Astrocyte (in vitro differentiated cells and primary cell): ENCODE measurements around the gene AVL9. TPM values are rescaled to one million over a fixed set of nuclear protein-coding genes. Genes with fewer than 3 reads are reported as not detected.
A peak's percentile ranks its signal among the peaks of the same experiment; 100 is the strongest.

Experiments used
- DNase-seq: peaks from one replicate; pipeline ENCODE4 v3.0.0-alpha.2; 2010; ENCODE audit warnings: low read depth
- FAIRE-seq: peaks from 2 replicates; lab custom pipeline; 2011; peaks lifted over from hg19 to GRCh38; lab: Jason Lieb, UNC
- H2AFZ ChIP-seq: 2 replicates; pipeline ENCODE4 v1.6.0; 2012; ENCODE audit warnings: low read depth, low read length, inconsistent platforms
- H3K27ac ChIP-seq: 2 replicates; pipeline ENCODE4 v1.5.1; 2011; ENCODE audit warnings: low read depth, low read length, inconsistent platforms
- H3K27me3 ChIP-seq: 2 replicates; pipeline ENCODE4 v1.6.0; 2011; ENCODE audit warnings: low read length, inconsistent platforms; ENCODE audit not compliant: insufficient read depth
- H3K36me3 ChIP-seq: 2 replicates; pipeline ENCODE4 v1.5.1; 2011; ENCODE audit warnings: low read length, inconsistent platforms; ENCODE audit not compliant: insufficient read depth
- H3K4me1 ChIP-seq: 2 replicates; pipeline ENCODE4 v1.5.1; 2011; ENCODE audit warnings: low read length, inconsistent platforms; ENCODE audit not compliant: insufficient read depth
- H3K4me2 ChIP-seq: 2 replicates; pipeline ENCODE4 v1.6.0; 2012; ENCODE audit warnings: low read length, inconsistent platforms
- H3K4me3 ChIP-seq: 2 replicates; pipeline ENCODE4 v1.5.1; 2011; ENCODE audit warnings: low read depth, mild to moderate bottlenecking, low read length, inconsistent platforms; ENCODE audit not compliant: insufficient read depth
- H3K79me2 ChIP-seq: 2 replicates; pipeline ENCODE4 v1.6.0; 2012; ENCODE audit warnings: mild to moderate bottlenecking, low read length, inconsistent platforms; ENCODE audit not compliant: insufficient read depth
- H3K9ac ChIP-seq: 2 replicates; pipeline ENCODE4 v1.6.0; 2012; ENCODE audit warnings: mild to moderate bottlenecking, low read length, inconsistent platforms
- H3K9me3 ChIP-seq: 2 replicates; pipeline ENCODE4 v1.5.1; 2012; ENCODE audit warnings: low read depth, mild to moderate bottlenecking, low read length, inconsistent platforms; ENCODE audit not compliant: insufficient read depth
- H4K20me1 ChIP-seq: 2 replicates; pipeline ENCODE4 v1.6.0; 2012; ENCODE audit warnings: low read length, inconsistent platforms; ENCODE audit not compliant: insufficient read depth
- H3K27ac Mint-ChIP-seq: one replicate; pipeline ENCODE4 v1.8.0; 2021; ENCODE audit warnings: mild to moderate bottlenecking, mixed read lengths; ENCODE audit not compliant: unreplicated experiment
- H3K27me3 Mint-ChIP-seq: one replicate; pipeline ENCODE4 v1.8.0; 2021; ENCODE audit warnings: low read depth, mixed read lengths; ENCODE audit not compliant: unreplicated experiment
- H3K36me3 Mint-ChIP-seq: one replicate; pipeline ENCODE4 v1.8.0; 2021; ENCODE audit warnings: low read depth, mixed read lengths; ENCODE audit not compliant: unreplicated experiment
- H3K4me1 Mint-ChIP-seq: one replicate; pipeline ENCODE4 v1.8.0; 2021; ENCODE audit warnings: low read depth, mixed read lengths; ENCODE audit not compliant: unreplicated experiment
- H3K4me3 Mint-ChIP-seq: one replicate; pipeline ENCODE4 v1.8.0; 2021; ENCODE audit warnings: mild to moderate bottlenecking, moderate library complexity, mixed read lengths; ENCODE audit not compliant: unreplicated experiment
- H3K9me3 Mint-ChIP-seq: one replicate; pipeline ENCODE4 v1.8.0; 2021; ENCODE audit warnings: mild to moderate bottlenecking, mixed read lengths; ENCODE audit not compliant: unreplicated experiment
- CTCF ChIP-seq: IDR thresholded peaks from 2 replicates; pipeline ENCODE4 v1.5.1; 2011; ENCODE audit warnings: low read depth, mild to moderate bottlenecking, inconsistent platforms, low read length, moderate library complexity; ENCODE audit not compliant: insufficient read depth
- EZH2 ChIP-seq: IDR thresholded peaks from 2 replicates; pipeline ENCODE4 v1.6.1; 2012; ENCODE audit warnings: mild to moderate bottlenecking, low read length, inconsistent platforms; ENCODE audit not compliant: insufficient read depth
- total RNA-seq: library from RNA; stranded (reverse); gene quantifications from 2 replicates; pipeline ENCODE4 v1.2.1, GENCODE V29; 2021

AVL9 gene
- total RNA-seq, 1 donor from 2014 or later: 28.2 TPM

GRCh38 chr7:32506266-32507054 lies 11.2 kb downstream of the AVL9 start:
- peak overlapping the region; percentile 100 for H3K27ac Mint-ChIP-seq
- Histone ChIP-seq H2AFZ (no peak overlapping the region), H3K9me3 (no peaks in the 10 kb centered on the region), H3K27me3 (no peaks in the 10 kb centered on the region), H3K4me3 (peak overlapping the region; percentile 3), H3K79me2 (peaks cover 93% of the 10 kb centered on the region), H3K36me3 (no peaks in the 10 kb centered on the region), H3K27ac (peak overlapping the region; percentile 76), H4K20me1 (peaks cover 34% of the 10 kb centered on the region), H3K4me1 (peaks cover 21% of the 10 kb centered on the region), H3K9ac (peak overlapping the region; percentile 34), H3K4me2 (peak overlapping the region; percentile 59)
- no peaks in the 10 kb centered on the region for H3K27me3 Mint-ChIP-seq
- H3K36me3 Mint-ChIP-seq: peaks cover 9% of the 10 kb centered on the region
- FAIRE-seq: no peak
- H3K9me3 Mint-ChIP-seq: no peaks in the 10 kb centered on the region
- peak; percentile 94 for DNase-seq
- TF ChIP-seq CTCF (no peak), EZH2 (no peak)
- H3K4me3 Mint-ChIP-seq: no peak overlapping the region
- H3K4me1 Mint-ChIP-seq: peaks cover 23% of the 10 kb centered on the region

- Histone ChIP-seq H3K36me3 (no peaks in the 10 kb centered on the region), H3K27ac (peak overlapping the region; percentile 76), H2AFZ (no peak overlapping the region), H4K20me1 (peaks cover 41% of the 10 kb centered on the region), H3K4me1 (peaks cover 13% of the 10 kb centered on the region), H3K9me3 (no peaks in the 10 kb centered on the region), H3K79me2 (peaks cover 95% of the 10 kb centered on the region), H3K9ac (no peak overlapping the region), H3K4me2 (no peak overlapping the region), H3K27me3 (no peaks in the 10 kb centered on the region), H3K4me3 (no peak overlapping the region)
- FAIRE-seq (no peak), DNase-seq (peak; percentile 66)
- Mint-ChIP-seq H3K4me1 (peaks cover 18% of the 10 kb centered on the region), H3K27ac (peak overlapping the region; percentile 100), H3K27me3 (no peaks in the 10 kb centered on the region), H3K36me3 (peaks cover 14% of the 10 kb centered on the region), H3K4me3 (no peak overlapping the region), H3K9me3 (no peaks in the 10 kb centered on the region)
- TF ChIP-seq CTCF (no peak), EZH2 (no peak)
These were observed 12.1 kb downstream of the AVL9 start for GRCh38 chr7:32507414-32507813.

GRCh38 chr7:32511791-32512190 lies 16.5 kb downstream of the AVL9 start:
- DNase-seq (no peak), FAIRE-seq (no peak)
- Mint-ChIP-seq H3K27me3 (no peaks in the 10 kb centered on the region), H3K4me1 (peaks cover 38% of the 10 kb centered on the region), H3K4me3 (no peak overlapping the region), H3K9me3 (no peaks in the 10 kb centered on the region), H3K27ac (peak overlapping the region; percentile 30), H3K36me3 (peaks cover 14% of the 10 kb centered on the region)
- H3K79me2 ChIP-seq: peaks cover 88% of the 10 kb centered on the region
- H3K9me3 ChIP-seq: no peaks in the 10 kb centered on the region
- no peak overlapping the region for H3K9ac ChIP-seq
- H2AFZ ChIP-seq: no peak overlapping the region
- H3K4me1 ChIP-seq: peaks cover 10% of the 10 kb centered on the region
- no peaks in the 10 kb centered on the region for H3K36me3 ChIP-seq
- no peak overlapping the region for H3K4me3 ChIP-seq
- TF ChIP-seq CTCF (no peak), EZH2 (no peak)
- peaks cover 38% of the 10 kb centered on the region for H4K20me1 ChIP-seq
- no peak overlapping the region for H3K4me2 ChIP-seq
- H3K27ac ChIP-seq: no peak overlapping the region
- H3K27me3 ChIP-seq: no peaks in the 10 kb centered on the region
